HepG2 (cell line): ENCODE results near the gene MKNK1. TPM values are rescaled to one million over a fixed set of nuclear protein-coding genes. Genes with fewer than 3 reads are reported as not detected.

Experiments used
- FOSL2 ChIP-seq: sonication (generic); formaldehyde crosslinking; IDR thresholded peaks from 2 replicates; pipeline ENCODE4 v1.4.0; 2020; ENCODE audit warnings: missing genetic modification reagents
- FOXC1 ChIP-seq: sonication (generic); formaldehyde crosslinking; IDR thresholded peaks from 2 replicates; pipeline ENCODE4 v1.8.0; 2022; ENCODE audit warnings: mild to moderate bottlenecking, missing genetic modification reagents, borderline replicate concordance
- HMG20B ChIP-seq: conservative IDR thresholded peaks from 2 replicates; pipeline ENCODE4 v1.6.1; 2016; ENCODE audit warnings: missing genetic modification reagents, missing compliant biosample characterization
- MBD4 ChIP-seq: IDR thresholded peaks from 2 replicates; pipeline ENCODE4 v1.6.1; 2012; ENCODE audit warnings: low read length, inconsistent platforms, borderline replicate concordance
- SPEN ChIP-seq: sonication (generic); formaldehyde crosslinking; IDR thresholded peaks from 2 replicates; pipeline ENCODE4 v1.5.1; 2020; ENCODE audit warnings: low read depth, mild to moderate bottlenecking, missing genetic modification reagents
- polyA plus RNA-seq, 8 experiments: library from polyadenylated mRNA; depleted of rRNA in 3 of 8; stranded (reverse) in 7 of 8; unstranded in 1 of 8; fragments of >200 nt; fragmentation: Illumina TruSeq in 4 of 8; extraction: Trizol in 4 of 8; gene quantifications; 2 replicates each; pipeline versions ENCODE4 v1.2.1 to v1.2.3, GENCODE V29; 2011 to 2016; ENCODE audit warnings: low read depth in 4 of 8, missing spikeins in 1 of 8, mixed read lengths in 1 of 8; ENCODE audit not compliant: insufficient read depth in 1 of 8
- total RNA-seq, 5 experiments: library from RNA; depleted of rRNA; stranded (reverse); fragments of >200 nt; fragmentation: Illumina TruSeq; extraction: Trizol; gene quantifications; 2 replicates each; pipeline ENCODE4 v1.2.3, GENCODE V29; 2016; ENCODE audit warnings: low read depth in 1 of 5
- TF ChIP-seq, protein P1 (sequence below): sonication (generic); formaldehyde crosslinking; IDR thresholded peaks from 2 replicates; pipeline ENCODE4 v1.4.0; 2020; ENCODE audit warnings: missing genetic modification reagents
- TF ChIP-seq, protein P2 (sequence below): sonication (generic); formaldehyde crosslinking; IDR thresholded peaks from 2 replicates; pipeline ENCODE4 v1.4.0; 2020; ENCODE audit warnings: mild to moderate bottlenecking, missing genetic modification reagents
- TF ChIP-seq, protein P3 (sequence below): sonication (generic); formaldehyde crosslinking; IDR thresholded peaks from 2 replicates; pipeline ENCODE4 v1.5.1; 2020; ENCODE audit warnings: missing genetic modification reagents, mild to moderate bottlenecking, borderline replicate concordance

MKNK1 gene
- total and polyA plus RNA-seq, 2 of the 13 experiments (the other 11 are each of a cell fraction or from before 2014, with no cell fraction given): 18.5 to 24.1 TPM

DNA sequence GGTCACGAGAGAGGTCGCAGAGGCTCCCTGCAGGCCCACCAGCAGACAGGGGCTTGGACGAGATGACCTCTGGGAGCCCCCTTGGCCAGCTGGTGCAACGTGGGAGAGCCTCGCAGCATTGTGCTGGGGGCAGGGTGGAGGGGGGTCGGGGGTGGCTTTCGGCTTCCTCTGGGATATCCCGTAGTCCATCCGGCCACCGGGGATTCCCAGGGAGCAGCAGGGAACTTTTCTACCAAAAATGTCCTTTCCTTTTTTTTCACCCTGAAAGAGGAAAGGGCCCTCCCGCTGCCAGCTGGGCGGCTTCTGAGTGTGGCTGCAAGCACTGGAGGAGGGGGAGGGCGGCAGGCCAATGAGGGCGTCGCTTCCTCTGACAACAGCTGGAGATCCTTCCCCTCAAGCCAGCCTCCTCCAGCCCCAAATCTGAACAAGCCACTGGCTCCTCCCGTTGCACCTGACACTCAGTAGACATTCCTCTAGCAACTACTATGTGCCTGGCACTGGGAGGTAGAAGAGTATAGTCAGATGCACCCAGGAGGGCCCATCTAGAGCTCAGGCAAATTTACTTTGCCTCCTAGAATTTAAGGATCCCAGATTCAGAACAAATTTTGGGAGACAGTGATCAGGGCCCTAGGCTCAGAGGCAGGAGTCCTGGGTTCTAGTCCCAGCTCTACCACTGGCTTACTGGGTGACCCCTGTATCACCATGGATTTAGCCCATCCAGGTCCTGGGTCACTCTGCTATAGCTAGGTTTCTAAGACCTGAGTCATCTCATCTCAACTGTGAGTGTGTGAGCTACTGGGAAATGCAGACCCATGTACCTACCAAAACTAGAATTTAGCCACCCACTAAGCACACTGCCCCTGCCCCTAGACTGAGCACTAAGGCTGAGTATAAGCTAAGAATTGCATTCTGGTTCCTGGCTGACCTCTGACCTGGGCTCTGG is 9.9 kb upstream of the MKNK1 start (continued):
- TF ChIP-seq, protein P1, sequence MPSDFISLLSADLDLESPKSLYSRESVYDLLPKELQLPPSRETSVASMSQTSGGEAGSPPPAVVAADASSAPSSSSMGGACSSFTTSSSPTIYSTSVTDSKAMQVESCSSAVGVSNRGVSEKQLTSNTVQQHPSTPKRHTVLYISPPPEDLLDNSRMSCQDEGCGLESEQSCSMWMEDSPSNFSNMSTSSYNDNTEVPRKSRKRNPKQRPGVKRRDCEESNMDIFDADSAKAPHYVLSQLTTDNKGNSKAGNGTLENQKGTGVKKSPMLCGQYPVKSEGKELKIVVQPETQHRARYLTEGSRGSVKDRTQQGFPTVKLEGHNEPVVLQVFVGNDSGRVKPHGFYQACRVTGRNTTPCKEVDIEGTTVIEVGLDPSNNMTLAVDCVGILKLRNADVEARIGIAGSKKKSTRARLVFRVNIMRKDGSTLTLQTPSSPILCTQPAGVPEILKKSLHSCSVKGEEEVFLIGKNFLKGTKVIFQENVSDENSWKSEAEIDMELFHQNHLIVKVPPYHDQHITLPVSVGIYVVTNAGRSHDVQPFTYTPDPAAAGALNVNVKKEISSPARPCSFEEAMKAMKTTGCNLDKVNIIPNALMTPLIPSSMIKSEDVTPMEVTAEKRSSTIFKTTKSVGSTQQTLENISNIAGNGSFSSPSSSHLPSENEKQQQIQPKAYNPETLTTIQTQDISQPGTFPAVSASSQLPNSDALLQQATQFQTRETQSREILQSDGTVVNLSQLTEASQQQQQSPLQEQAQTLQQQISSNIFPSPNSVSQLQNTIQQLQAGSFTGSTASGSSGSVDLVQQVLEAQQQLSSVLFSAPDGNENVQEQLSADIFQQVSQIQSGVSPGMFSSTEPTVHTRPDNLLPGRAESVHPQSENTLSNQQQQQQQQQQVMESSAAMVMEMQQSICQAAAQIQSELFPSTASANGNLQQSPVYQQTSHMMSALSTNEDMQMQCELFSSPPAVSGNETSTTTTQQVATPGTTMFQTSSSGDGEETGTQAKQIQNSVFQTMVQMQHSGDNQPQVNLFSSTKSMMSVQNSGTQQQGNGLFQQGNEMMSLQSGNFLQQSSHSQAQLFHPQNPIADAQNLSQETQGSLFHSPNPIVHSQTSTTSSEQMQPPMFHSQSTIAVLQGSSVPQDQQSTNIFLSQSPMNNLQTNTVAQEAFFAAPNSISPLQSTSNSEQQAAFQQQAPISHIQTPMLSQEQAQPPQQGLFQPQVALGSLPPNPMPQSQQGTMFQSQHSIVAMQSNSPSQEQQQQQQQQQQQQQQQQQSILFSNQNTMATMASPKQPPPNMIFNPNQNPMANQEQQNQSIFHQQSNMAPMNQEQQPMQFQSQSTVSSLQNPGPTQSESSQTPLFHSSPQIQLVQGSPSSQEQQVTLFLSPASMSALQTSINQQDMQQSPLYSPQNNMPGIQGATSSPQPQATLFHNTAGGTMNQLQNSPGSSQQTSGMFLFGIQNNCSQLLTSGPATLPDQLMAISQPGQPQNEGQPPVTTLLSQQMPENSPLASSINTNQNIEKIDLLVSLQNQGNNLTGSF (CRISPR knock-in tag): no peak
- TF ChIP-seq, protein P2, sequence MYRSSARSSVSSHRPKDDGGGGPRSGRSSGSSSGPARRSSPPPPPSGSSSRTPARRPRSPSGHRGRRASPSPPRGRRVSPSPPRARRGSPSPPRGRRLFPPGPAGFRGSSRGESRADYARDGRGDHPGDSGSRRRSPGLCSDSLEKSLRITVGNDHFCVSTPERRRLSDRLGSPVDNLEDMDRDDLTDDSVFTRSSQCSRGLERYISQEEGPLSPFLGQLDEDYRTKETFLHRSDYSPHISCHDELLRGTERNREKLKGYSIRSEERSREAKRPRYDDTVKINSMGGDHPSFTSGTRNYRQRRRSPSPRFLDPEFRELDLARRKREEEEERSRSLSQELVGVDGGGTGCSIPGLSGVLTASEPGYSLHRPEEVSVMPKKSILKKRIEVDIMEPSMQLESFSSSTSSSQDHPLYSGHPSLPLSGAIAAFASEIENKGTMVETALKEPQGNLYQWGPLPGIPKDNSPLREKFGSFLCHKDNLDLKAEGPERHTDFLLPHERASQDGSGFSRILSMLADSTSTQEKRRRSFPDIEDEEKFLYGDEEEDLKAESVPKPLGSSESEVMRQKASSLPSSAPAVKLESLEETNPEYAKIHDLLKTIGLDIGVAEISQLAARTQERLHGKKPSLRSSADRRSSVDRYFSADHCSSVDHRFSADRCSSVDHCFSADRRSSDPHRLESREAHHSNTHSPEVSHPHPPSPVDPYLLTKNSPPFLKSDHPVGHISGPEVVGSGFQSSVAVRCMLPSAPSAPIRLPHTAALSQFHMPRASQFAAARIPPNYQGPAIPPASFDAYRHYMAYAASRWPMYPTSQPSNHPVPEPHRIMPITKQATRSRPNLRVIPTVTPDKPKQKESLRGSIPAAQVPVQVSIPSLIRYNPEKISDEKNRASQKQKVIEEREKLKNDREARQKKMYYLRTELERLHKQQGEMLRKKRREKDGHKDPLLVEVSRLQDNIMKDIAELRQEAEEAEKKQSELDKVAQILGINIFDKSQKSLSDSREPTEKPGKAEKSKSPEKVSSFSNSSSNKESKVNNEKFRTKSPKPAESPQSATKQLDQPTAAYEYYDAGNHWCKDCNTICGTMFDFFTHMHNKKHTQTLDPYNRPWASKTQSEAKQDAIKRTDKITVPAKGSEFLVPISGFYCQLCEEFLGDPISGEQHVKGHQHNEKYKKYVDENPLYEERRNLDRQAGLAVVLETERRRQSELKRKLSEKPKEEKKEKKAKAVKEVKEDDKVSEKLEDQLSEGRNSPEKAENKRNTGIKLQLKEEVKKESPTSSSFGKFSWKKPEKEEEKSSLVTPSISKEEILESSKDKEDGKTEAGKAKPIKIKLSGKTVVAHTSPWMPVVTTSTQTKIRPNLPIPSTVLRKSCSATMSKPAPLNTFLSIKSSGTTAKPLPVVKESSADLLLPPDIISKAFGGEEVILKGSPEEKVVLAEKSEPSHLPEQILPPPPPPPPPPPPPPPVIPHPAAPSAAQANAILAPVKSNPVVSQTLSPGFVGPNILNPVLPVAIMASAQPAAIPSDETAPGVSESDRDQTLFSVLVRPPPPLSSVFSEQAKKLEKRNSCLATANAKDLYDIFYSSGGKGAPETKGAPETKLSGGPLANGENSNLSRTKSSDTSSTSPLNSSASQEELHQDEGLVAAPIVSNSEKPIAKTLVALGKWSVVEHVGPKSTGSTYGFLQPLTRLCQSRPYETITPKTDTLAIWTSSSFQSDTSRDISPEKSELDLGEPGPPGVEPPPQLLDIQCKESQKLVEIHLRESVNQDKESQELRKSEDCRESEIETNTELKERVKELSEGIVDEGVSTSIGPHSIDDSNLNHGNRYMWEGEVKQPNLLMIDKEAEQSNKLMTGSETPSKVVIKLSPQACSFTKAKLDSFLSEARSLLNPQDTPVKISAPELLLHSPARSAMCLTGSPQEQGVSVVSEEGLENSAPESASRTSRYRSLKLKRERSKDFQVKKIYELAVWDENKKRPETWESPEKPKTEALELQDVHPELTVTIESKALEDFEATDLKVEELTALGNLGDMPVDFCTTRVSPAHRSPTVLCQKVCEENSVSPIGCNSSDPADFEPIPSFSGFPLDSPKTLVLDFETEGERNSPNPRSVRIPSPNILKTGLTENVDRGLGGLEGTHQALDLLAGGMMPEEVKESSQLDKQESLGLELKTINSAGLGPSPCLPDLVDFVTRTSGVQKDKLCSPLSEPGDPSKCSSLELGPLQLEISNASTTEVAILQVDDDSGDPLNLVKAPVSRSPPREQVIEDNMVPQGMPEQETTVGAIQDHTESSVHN (CRISPR knock-in tag): no peak
- TF ChIP-seq, protein P3, sequence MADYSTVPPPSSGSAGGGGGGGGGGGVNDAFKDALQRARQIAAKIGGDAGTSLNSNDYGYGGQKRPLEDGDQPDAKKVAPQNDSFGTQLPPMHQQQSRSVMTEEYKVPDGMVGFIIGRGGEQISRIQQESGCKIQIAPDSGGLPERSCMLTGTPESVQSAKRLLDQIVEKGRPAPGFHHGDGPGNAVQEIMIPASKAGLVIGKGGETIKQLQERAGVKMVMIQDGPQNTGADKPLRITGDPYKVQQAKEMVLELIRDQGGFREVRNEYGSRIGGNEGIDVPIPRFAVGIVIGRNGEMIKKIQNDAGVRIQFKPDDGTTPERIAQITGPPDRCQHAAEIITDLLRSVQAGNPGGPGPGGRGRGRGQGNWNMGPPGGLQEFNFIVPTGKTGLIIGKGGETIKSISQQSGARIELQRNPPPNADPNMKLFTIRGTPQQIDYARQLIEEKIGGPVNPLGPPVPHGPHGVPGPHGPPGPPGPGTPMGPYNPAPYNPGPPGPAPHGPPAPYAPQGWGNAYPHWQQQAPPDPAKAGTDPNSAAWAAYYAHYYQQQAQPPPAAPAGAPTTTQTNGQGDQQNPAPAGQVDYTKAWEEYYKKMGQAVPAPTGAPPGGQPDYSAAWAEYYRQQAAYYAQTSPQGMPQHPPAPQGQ (CRISPR knock-in tag): no peak
- TF ChIP-seq SPEN (CRISPR knock-in tag) (no peak), MBD4 (no peak), FOSL2 (CRISPR knock-in tag) (no peak), FOXC1 (CRISPR knock-in tag) (no peak), HMG20B (no peak)
